Measurements from ENCODE around the gene TAF15.
A peak's percentile ranks its signal among the peaks of the same experiment; 100 is the strongest.

Gene TAF15

DNA sequence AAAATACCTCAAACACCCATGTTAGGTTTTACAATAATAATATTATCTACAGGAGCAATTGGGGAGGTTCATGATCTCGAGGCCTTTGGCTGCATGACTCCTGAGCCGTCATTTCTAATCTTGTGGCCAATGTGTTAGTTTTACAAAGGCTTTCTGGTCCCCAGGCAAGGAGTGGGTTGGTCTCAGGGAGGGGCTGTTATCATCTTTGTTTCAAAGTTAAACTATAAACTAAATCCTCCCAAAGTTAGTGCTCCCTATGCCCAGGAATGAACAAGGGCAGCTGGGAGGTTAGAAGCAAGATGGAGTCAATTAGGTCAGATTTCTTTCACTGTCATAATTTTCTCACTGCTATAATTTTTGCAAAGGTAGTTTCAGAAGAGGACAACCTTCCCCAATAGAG is 80.0 kb downstream of the TAF15 start:
- Histone ChIP-seq H3K4me3 (no peak overlapping the region), H3K36me3 (no peaks in the 10 kb centered on the region), H3K9me3 (no peaks in the 10 kb centered on the region), H3K4me1 (peaks cover 0 to 7% (median 3%) of the 10 kb centered on the region in 4 donors), H3K27me3 (no peaks in the 10 kb centered on the region), H3K27ac (no peak overlapping the region)
- DNase-seq, result no peak
- no peak for TF ChIP-seq CTCF (IDR thresholded peaks at IDR 0.05)
- intact Hi-C loops (cut with DNase I; ENCODE audit: low total_unique reads), result no loop called here

DNA sequence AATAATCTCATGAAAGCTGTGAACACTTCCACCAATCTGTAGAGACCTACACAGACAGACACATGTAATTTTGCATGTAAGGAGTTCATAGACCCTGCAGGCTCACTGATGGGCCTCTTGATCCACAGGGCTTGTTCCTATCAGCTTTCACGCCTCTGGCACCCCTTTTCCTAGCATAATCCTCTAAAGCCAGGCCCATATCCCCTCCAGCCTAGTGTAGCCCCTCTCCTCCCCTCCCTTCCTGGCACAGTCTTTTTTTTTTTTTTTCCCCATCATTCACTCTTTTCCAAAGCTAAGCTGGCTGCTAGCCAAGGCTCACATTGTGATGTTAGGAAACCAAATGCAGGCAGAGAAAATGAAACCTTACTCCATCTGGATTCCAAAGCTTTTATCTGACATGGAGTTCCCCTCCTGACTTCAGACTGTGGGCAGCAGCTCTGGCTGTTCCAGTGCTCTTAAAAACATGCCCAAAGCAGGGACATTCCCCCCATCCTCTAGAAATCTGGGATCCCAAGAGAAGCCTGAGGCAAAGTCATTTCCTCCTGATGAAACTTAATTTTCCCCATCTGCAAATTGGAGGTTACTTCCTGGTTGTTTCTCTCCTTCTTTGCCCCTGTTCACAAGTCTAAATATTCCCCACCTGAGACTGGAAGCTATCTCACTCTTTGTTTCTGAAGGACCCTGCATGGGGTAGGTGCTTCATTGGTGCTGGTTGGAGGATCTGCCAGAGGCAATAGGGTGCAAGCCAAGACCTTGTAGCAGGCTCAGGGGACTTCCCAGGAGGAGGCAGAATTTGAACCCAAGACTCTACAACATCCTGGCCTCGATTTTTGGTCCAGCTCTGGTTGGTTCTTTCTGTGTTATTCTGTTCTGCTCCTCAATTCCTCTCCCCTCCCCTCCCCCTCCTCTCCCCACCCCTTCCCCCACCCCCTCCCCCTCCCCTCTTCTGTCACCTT is 80.8 kb downstream of the TAF15 start:
- intact Hi-C loops (cut with DNase I; ENCODE audit: low total_unique reads), result no loop called here
- no peak for TF ChIP-seq CTCF (IDR thresholded peaks at IDR 0.05)
- Histone ChIP-seq H3K4me3 (no peak overlapping the region), H3K36me3 (no peaks in the 10 kb centered on the region), H3K27ac (no peak overlapping the region), H3K4me1 (peaks cover 0 to 7% (median 3%) of the 10 kb centered on the region in 4 donors), H3K27me3 (no peaks in the 10 kb centered on the region), H3K9me3 (no peaks in the 10 kb centered on the region)
- peak in 1 of 2 donors; percentile 23 for DNase-seq

DNA sequence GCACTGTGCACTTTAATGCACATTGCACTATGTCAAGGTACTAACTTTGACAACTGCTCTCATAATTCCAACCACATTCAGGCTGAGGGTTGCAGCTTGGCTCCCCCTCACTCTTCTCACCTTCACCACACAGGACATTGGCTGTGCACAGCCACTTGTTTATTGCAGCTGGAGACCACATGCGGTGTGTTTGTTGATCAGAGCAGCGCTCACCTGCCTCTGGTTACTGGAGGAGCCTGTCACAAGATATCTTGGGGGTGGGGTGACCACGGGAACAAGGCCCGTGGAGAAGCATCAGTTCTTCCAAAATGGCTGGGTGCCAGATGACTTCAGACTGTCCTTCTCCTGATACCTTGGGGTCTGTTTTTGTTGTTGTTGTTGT is 81.5 kb downstream of the TAF15 start:
- no peak for DNase-seq

DNA sequence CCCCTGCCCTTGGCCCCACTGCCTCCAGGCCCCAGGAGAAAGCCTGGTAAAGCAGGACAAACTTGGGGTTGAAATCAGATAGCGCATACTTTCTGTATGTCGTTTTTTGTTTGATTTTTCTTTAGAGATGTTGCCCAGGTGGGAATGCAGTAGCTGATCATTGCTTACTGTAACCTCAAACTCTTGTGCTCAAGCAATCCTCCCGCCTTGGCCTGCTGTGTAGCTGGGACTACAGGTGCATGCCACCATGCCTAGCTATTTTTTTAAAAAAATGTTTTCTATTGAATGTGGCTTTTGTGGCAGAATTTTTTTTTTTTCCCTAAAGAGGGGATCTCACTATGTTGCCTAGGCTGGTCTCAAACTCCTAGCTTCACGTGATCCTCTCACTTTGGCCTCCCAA is 82.0 kb downstream of the TAF15 start:
- H3K36me3 ChIP-seq, result no peaks in the 10 kb centered on the region
- no peak for DNase-seq
- TF ChIP-seq CTCF (IDR thresholded peaks at IDR 0.05), result no peak

More for the DNA sequence above, 81.5 kb downstream of the TAF15 start:
- H3K27me3 ChIP-seq, result no peaks in the 10 kb centered on the region
- H3K4me1 ChIP-seq, result peaks cover 0 to 7% (median 3%) of the 10 kb centered on the region in 4 donors
- no peaks in the 10 kb centered on the region for H3K9me3 ChIP-seq
- no peak for TF ChIP-seq CTCF (IDR thresholded peaks at IDR 0.05)
- H3K36me3 ChIP-seq, result no peaks in the 10 kb centered on the region
- H3K27ac ChIP-seq, result no peak overlapping the region
- intact Hi-C loops (cut with DNase I; ENCODE audit: low total_unique reads), result no loop called here
- no peak overlapping the region for H3K4me3 ChIP-seq

DNA sequence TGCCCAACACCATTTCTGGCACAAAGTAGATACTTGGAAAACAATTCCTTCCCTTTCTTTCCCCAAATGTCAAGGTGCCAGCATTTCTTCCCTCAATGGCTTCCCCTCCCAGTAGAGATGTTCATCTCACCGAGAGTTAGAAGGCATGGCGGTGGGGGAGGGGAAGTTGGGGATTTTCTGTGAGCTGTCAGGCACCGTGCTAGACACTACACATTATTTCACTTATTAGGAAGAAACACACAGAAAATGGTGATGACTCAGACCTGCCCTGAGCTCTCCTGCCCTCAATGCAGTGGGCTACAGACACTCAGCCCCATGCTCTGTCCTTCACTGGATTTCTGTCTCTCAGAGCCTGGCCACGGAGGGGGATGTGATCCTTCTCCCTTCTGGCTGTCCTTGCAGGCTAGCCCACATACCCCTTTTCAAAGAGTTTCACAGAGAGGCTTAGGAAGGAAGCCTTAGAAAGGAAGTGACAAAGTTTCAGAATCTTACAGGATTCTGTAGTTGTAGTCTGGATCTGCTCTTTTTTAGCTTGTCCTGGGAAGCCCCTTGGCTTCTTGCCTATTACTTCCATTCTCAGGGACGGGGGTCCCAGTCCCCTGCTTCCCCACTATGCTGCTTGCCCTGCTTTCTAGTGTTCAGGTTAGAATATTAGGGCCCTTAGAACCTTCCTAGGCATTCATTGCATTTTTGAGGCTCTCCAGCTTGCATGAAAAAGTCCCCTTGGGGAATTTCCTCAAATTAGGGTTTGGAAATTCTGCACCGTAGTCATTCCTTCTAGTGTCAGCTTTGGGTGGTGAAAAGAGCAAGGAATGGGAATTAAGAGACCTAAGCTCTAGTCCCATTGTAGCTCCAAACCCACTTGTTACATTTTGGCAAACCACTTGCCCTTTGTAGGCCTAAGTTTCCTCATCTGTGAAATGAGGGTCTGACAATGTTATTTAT is 83.1 kb downstream of the TAF15 start:
- Histone ChIP-seq H3K36me3 (no peaks in the 10 kb centered on the region), H3K4me3 (no peak overlapping the region)
- no peak for TF ChIP-seq CTCF (IDR thresholded peaks at IDR 0.05)

More for the DNA sequence above, 82.0 kb downstream of the TAF15 start:
- Histone ChIP-seq H3K4me1 (peaks cover 0 to 7% (median 3%) of the 10 kb centered on the region in 4 donors), H3K27ac (no peak overlapping the region), H3K9me3 (no peaks in the 10 kb centered on the region), H3K27me3 (no peaks in the 10 kb centered on the region), H3K4me3 (no peak overlapping the region)
- intact Hi-C loops (cut with DNase I; ENCODE audit: low total_unique reads), result no loop called here

More for the DNA sequence above, 83.1 kb downstream of the TAF15 start:
- Histone ChIP-seq H3K27me3 (no peaks in the 10 kb centered on the region), H3K27ac (no peak overlapping the region), H3K4me1 (peaks cover 0 to 7% (median 3%) of the 10 kb centered on the region in 4 donors), H3K9me3 (no peaks in the 10 kb centered on the region)
- intact Hi-C loops (cut with DNase I; ENCODE audit: low total_unique reads), result no loop called here
- no peak for DNase-seq
